ENCODE data around the gene ATP6V1C2.

GRCh38 chr2:10775831-10776230 is 54.4 kb downstream of the ATP6V1C2 start:
- no peak for TF ChIP-seq CTCF (IDR thresholded peaks at IDR 0.05)
- no peak for TF ChIP-seq EP300 (IDR thresholded peaks at IDR 0.05)
- TF ChIP-seq POLR2AphosphoS5 (IDR thresholded peaks at IDR 0.05): no peak
